GM18511 (cell line): ENCODE data around the gene INAFM1.

Experiments
- ATAC-seq: cut with Tn5 transposase; IDR thresholded peaks from one replicate; pipeline ENCODE4 v1.9.1; 2021; ENCODE audit warnings: mild to moderate bottlenecking, moderate library complexity; ENCODE audit not compliant: unreplicated experiment

INAFM1 gene

GRCh38 chr19:47309038-47309437, 34.4 kb downstream of the INAFM1 start:
- no peak for ATAC-seq

- ATAC-seq, result no peak
Measured at GRCh38 chr19:47309608-47310007, 34.9 kb downstream of the INAFM1 start, which contains the start of gene C5AR1. Gene C5AR1, plus strand, starts transcription at chr19:47309861. Its CDS starts 35 bp downstream, at chr19:47309896.

- ATAC-seq, result no peak
Measured at GRCh38 chr19:47310323-47310722, 35.6 kb downstream of the INAFM1 start.

DNA sequence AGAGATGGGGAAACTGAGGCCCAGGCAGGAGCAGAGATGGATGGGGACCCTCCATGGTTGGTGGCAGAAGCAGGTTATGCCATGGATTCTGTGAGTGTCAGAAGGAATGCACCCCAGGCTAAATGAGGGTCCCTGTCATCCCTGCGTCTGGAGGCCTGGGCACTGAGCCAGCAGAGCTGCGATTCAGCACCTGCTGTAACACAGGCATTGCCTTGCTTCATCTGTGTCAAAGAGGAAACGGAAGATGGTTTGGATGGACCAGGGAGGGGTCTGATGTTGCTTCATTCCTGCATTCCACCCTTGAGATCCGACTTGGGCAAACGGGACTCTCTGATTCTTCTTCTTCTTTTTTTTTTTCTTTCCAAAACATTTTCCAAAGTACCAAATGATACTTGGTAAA, 36.1 kb downstream of the INAFM1 start:
- ATAC-seq, result no peak

DNA sequence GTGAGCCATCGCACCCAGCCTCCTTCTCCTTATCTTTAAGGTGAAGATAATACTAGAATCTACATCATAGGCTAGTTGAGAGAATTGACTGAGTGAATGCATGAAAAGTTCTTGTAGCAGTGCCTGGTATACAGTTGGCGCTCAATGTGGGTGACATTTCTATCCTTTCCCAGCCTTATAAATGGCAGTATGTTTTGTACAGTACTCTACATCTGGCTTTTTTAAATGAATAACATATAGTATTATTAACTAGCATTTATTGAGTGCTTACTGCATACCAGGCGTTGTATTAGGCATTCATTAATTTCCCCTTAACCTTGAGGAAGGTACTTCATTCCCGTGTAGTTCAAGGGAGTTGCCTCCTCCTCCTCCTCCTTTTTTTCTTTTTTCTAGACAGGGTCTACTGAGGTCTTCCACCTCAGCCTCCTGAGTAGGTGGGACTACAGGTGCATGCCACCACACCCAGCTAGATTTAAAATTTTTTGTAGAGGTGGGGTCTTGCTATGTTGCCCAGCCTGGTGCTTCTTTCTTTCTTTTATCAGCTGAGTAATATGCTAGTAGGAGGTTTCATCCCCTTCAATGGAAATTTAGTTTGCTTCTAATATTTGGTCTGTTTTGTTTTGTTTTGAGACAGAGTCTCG, 37.8 kb downstream of the INAFM1 start:
- ATAC-seq, result no peak

DNA sequence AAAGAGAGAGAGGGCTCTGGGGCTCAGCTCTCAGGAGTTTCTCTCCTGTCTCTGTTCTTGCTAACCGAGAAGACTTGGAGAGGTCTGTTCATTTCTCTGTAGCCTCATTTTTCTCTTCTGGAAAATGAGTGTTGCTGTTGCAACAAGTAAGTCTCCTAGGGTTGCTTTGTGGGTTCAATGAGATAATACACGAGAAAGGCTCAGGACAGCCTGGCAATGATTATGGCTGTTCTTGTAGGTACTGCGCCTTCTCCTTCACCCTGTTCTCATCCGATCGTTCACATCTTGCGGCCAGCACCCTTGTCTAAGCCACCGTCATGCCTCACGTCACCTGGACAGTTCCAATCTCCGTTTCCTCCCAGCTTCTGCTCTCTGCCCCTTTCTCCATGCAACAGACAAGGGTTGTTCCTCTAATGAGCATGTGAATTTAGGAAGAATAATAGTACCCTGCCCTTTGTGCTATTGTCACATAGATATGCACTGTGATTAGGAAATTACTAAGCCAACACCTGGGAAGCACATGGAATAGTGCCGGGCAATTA, 39.1 kb downstream of the INAFM1 start:
- ATAC-seq, result no peak

DNA sequence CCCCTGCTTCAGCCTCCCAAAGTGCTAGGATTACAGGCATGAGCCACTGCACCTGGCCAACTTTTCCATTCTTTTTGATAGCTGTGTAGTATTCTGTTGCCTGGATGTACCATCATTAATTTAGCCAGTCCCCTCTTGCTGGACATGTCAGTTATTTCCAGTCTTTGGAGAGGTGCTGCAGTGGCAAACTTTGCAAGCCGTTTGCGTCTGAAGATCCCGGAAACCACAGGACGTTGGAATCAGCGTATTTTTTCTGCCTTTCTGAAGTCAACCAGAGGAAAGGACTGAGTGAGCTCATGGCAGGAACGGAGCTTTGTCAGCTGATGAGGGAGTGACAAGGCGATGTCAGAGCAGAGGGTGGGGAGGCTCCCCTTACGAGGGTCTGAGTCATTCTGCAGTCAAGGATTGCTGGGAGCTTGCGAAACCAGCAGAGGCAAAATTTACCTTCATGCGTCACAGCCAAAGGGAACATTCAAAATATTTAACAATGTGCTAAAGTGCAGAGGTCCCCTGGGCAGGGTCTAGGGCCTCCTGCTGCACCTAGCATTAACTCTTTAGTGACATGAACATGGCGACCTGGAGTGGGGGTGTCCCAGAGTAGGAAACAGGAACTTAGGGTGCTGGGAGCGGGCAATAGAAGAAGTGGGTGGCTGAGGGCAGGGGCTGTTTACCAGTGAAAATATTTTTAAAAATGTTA, 40.6 kb downstream of the INAFM1 start:
- ATAC-seq, result no peak

GRCh38 chr19:47316513-47316912, 41.8 kb downstream of the INAFM1 start:
- no peak for ATAC-seq

DNA sequence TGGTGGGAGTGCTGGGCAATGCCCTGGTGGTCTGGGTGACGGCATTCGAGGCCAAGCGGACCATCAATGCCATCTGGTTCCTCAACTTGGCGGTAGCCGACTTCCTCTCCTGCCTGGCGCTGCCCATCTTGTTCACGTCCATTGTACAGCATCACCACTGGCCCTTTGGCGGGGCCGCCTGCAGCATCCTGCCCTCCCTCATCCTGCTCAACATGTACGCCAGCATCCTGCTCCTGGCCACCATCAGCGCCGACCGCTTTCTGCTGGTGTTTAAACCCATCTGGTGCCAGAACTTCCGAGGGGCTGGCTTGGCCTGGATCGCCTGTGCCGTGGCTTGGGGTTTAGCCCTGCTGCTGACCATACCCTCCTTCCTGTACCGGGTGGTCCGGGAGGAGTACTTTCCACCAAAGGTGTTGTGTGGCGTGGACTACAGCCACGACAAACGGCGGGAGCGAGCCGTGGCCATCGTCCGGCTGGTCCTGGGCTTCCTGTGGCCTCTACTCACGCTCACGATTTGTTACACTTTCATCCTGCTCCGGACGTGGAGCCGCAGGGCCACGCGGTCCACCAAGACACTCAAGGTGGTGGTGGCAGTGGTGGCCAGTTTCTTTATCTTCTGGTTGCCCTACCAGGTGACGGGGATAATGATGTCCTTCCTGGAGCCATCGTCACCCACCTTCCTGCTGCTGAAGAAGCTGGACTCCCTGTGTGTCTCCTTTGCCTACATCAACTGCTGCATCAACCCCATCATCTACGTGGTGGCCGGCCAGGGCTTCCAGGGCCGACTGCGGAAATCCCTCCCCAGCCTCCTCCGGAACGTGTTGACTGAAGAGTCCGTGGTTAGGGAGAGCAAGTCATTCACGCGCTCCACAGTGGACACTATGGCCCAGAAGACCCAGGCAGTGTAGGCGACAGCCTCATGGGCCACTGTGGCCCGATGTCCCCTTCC, 45.5 kb downstream of the INAFM1 start:
- ATAC-seq, result no peak

GRCh38 chr19:47321630-47322029, 46.9 kb downstream of the INAFM1 start:
- ATAC-seq, result no peak

- no peak for ATAC-seq
Measured at GRCh38 chr19:47322058-47322457, 47.4 kb downstream of the INAFM1 start.

DNA sequence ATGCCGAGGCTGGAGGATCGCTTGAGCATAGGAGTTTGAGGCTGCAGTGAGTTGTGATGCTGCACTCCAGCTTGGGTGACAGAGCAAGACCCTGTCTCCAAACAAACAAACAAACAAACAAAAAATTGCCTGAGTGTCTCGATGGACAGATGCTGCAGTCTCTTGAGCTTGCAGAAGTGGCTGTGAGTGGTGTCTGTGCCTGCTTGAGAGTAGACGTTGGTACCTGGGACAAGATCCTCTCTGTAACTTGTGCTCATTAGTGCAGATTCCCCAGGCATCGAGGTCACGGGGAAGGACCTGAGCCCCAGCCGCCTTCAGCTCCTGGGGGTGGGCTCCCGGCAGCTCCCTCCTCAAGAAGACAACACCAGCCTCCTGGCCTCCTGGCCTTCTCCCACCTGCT, 48.7 kb downstream of the INAFM1 start:
- ATAC-seq, result no peak

- no peak for ATAC-seq
Measured at GRCh38 chr19:47323872-47324271, 49.2 kb downstream of the INAFM1 start.

GRCh38 chr19:47324502-47324901, 49.8 kb downstream of the INAFM1 start:
- ATAC-seq, result no peak
